IPS-NIHi11 (cell line): ENCODE measurements around the gene HBQ1.
"Not testable (repeated sequence)": the region's sequence is repeated elsewhere in the genome, so short reads cannot be mapped to it uniquely, and the experiment has no call there.

Experiments used
- DNase-seq: peaks from one replicate; pipeline ENCODE4 v3.0.0; 2012; ENCODE audit warnings: mixed read lengths, low spot score

HBQ1 gene

GRCh38 chr16:176477-177382, 3.5 kb upstream of the HBQ1 start, which contains the start of gene HBA1:
Gene HBA1, plus strand, starts transcription at chr16:176680. Its CDS starts 37 bp downstream, at chr16:176717.
- not testable (repeated sequence) for DNase-seq

DNA sequence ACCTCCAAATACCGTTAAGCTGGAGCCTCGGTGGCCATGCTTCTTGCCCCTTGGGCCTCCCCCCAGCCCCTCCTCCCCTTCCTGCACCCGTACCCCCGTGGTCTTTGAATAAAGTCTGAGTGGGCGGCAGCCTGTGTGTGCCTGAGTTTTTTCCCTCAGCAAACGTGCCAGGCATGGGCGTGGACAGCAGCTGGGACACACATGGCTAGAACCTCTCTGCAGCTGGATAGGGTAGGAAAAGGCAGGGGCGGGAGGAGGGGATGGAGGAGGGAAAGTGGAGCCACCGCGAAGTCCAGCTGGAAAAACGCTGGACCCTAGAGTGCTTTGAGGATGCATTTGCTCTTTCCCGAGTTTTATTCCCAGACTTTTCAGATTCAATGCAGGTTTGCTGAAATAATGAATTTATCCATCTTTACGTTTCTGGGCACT, 2.9 kb upstream of the HBQ1 start:
- no peak for DNase-seq

DNA sequence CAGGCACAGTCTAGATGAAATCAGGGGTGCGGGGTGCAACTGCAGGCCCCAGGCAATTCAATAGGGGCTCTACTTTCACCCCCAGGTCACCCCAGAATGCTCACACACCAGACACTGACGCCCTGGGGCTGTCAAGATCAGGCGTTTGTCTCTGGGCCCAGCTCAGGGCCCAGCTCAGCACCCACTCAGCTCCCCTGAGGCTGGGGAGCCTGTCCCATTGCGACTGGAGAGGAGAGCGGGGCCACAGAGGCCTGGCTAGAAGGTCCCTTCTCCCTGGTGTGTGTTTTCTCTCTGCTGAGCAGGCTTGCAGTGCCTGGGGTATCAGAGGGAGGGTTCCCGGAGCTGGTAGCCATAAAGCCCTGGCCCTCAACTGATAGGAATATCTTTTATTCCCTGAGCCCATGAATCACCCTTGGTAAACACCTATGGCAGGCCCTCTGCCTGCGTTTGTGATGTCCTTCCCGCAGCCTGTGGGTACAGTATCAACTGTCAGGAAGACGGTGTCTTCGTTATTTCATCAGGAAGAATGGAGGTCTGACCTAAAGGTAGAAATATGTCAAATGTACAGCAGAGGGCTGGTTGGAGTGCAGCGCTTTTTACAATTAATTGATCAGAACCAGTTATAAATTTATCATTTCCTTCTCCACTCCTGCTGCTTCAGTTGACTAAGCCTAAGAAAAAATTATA, 2.1 kb upstream of the HBQ1 start:
- no peak for DNase-seq

DNA sequence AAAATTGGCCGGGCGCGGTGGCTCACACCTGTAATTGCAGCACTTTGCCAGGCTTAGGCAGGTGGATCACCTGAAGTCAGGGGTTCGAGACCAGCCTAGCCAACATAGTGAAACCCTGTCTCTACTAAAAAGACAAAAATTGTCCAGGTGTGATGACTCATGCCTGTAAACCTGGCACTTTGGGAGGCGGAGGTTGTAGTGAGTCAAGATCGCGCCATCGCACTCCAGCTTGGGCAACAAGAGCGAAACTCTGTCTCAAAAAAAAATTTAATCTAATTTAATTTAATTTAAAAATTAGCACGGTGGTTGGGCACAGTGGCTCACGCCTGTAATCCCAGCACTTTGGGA, 1.6 kb upstream of the HBQ1 start:
- no peak for DNase-seq

DNA sequence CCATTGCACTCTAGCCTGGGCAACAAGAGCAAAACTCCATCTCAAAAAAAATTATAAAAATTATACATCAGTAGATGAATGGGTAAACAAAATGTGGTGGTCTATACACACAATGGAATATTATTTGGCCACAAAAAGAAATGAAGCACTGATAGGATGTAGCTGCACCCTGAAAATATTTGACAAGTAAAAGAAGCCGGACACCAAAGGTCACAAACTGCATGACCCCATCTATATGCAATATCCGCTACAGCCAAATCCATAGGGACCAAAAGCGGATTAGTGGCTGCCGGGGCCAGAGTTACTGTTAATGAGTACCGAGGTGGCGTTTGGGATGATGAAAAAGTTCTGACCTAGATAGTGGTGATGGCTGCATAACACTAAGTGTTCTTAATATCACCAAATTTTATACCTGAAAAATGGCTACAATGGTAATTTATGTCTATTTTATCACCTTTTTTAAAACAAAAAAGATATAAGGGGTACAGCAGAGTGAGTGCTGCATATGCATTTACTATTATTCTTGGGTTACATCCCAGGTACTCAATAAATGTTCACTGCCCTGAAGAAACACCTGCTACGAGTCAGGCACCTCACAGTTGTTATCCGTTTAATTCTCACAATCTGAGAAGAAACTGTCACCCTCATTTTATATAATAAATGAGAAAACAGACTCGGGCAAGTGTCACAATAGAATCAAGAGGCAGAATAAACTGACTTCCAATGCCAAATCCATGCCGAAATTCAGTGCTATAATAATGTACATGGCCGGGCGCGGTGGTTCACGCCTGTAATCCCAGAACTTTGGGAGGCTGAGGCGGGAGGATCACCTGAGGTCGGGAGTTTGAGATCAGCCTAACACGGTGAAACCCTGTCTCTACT, 807 bp upstream of the HBQ1 start:
- no peak for DNase-seq

GRCh38 chr16:180681-181564, 664 bp downstream of the HBQ1 start:
- DNase-seq, result peak; percentile 95

DNA sequence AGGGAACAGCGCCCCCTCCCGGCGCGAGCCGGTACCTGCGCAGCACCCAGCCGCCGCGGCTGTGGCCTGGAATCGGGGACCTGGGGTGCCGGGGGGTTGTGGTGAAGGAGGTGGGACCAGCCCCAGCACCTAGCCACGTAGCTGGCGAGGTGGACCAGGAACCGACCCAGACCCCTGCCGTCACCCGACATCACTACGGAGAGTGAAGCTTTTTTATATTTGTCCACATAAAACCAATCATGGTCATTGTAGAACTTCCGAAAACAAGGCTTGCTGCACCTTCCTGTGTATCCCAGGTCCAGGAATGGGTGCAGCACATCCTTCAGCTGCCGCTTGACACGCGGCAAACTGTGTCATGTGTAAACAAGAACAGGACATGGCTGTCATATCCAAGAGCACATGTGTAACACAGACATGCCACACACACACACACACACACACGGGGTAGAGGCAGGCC, 1.3 kb downstream of the HBQ1 start:
- no peak for DNase-seq

DNA sequence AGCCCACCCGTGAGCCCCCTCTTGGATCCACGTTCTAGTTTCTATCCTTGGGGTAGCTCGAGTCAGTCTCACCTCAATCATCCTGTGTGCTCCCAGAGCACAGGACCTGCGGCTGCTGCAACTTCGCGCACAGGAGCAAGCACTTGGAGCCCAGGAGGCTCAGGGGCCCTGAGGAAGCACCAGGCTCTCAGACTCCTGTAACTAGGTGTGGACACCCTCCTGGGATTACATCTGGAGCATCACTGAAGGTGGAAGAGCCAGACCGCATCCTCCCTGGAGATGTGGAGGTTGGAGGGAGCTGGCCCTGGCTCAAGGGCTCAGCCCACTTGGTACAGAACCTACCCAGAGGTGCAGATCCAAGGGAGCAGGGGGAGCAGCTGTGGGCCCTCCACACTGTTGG, 2.7 kb downstream of the HBQ1 start:
- DNase-seq, result no peak

DNA sequence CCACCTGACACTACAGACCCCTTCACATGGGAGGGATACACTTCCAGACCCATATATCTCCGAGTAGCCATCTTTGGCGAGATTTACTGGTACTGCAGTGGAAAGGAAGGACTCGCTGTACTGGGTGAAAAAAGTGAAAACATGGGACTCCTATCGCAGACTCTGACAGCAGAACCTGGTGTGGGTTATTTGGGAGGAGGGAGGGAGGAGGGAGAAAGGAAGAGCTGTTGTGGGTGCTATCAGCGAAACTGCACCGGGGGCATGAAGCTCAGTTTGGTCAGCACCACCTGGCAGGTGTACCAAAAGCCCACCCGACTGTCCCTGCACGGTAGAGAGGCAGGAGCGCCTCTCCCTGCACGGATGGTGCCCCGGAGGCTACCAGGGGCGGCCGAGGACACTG, 5.0 kb downstream of the HBQ1 start:
- DNase-seq, result no peak

GRCh38 chr16:185691-186090, 5.4 kb downstream of the HBQ1 start:
- DNase-seq, result no peak

DNA sequence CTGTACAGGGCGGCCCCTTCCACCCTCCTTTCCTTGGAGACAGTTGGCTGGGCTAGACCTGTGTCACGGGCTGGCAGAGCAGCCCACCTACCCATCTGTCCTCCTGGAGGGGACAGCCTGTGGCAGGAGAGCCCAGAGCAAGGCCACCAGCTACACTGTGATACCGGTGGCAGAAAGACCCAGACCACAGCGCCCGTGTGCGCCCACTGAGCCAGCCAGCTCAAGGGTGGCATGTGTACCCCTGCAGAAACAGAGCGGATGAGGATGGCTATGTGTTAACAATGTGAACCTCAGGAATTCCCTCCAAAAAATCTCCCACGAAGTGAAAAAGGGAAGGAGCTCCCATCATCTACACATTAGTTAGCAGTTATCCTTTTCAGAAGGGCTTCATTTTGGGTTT, 7.1 kb downstream of the HBQ1 start:
- DNase-seq, result no peak

DNA sequence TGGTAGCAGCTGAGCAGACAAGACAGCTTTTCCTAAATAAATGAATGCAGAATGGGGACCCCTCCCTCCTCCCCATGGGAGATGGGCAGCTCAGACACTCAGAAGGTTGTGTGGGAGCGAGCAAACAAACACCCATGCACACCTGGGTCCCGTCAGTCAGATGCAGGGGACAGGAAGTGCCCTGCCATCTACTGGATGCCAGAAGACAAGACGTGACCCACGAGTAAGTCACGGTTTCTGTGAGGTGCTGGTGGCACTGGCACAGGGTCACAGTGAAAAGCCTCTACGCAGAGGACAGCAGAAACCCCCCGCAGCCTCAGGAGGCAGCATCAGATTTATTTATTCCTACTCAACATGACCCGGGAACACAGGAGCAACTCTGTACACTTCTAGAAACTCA, 8.4 kb downstream of the HBQ1 start:
- peak; percentile 39 for DNase-seq

DNA sequence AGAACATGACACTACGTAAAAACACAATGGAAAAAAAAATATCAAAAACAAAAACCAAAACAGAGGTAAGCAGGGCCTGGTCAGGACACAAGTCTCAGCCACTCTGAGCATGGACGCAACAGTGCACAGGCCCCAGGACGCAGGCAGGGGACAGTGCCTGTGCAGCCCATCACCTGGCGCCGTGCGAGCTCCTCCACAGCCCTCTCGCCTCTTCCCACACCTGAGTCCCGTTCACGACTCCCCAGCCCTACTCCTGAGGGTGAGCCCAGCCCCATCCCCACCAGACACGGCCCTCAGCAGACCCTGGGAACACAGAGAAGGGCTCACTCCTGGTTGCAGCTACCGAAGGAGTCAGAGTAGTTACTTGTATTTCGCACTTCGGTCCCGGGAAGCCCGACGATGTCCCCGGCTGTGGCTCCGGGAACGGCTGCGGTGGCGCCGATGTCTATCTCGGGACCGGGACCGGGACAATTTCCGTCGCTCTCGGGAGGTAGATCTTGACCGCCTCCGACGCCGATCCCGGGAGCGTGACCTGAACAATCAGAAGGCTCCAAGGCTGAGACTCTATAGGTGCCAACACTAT, 9.4 kb downstream of the HBQ1 start:
- no peak for DNase-seq

DNA sequence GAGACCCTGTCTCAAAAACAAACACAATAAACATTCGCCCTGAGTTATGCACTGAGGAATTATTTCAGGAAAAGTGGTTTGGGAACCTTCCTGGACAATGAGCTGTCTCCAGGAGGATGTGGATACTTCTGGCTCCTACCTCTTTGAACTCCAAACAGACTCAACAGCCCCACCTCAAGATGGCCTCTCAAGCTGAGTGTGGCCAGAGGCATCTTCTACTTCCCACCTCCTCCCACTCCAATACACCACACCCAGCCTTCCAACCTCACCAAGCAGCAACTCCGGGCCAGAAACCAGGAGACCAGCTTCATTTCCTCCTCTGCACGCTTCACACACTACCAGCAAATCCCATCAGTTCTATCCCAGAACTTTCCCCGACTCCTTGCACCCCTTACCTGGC, 11.6 kb downstream of the HBQ1 start:
- DNase-seq, result no peak

DNA sequence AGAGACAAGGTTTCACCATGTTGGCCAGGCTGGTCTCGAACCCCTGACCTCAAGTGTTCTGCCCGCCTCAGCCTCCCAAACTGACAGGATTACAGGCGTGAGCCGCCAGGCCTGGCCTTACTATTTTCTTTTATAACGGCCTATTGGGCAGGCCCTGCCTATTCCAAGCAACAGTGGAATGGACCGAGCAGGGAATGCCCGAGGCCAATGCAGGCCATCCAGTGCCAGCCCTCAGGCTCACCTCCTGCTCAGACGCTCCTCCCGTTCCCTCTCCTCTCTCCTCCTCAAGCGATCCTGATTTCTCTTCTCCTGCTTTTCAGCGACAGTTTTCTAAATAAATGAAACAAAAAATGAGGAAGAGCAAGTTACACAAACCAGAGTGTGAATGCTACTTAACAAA, 12.4 kb downstream of the HBQ1 start:
- no peak for DNase-seq

GRCh38 chr16:193441-193840, 13.2 kb downstream of the HBQ1 start:
- no peak for DNase-seq

DNA sequence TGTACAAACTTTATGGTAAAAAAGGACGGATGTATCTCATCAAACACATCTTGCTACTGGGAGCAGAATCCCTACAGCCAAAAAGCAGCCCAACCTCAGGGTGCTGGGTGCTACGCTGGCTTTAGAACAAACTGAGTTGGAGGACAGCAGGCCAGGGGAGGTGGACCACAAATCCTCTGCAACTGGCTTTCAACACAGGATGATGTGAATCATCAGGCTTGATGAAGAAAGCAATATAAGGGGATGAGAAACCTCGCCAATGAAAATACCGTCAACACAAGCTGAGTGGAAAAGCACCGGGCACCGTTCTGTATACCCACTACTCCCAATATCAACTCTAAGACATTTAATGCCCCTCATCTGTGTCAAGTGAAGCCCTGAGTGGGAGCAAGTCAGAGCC, 14.3 kb downstream of the HBQ1 start:
- DNase-seq, result no peak

GRCh38 chr16:200388-200787, 20.1 kb downstream of the HBQ1 start:
- no peak for DNase-seq

DNA sequence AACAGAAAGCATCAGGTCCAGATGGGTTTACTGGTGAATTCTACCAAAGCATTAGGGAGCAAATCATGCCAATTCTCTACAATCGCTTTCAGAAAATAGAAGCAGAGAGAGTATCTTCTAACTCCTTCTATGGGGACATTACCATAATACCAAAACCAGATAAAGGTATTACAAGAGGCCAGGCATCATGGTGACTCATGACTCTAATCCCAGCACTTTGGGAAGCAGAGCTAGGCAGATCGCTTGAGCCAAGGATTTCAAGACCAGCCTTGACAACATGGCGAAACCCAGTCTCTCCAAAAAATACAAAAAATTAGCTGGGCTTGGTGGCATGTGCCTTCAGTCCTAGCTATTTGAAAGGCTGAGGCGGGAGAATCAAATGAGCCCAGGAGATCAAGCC, 23.0 kb downstream of the HBQ1 start:
- DNase-seq, result no peak

DNA sequence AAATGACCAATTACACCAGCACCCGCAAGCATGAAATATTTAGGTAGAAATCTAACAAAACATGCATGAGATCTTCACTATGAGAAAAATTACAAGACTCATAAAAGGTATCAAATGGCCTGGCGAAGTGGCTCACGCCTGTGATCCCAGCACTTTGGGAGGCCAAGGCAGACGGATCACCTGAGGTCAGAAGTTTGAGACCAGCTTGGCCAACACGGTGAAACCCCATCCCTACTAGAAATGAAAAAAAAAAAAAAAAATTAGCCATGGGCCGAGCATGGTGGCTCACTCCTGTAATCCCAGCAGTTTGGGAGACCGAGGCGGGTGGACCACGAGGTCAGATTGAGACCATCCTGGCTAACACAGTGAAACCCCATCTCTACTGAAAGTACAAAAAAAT, 23.8 kb downstream of the HBQ1 start:
- DNase-seq, result not testable (repeated sequence)

DNA sequence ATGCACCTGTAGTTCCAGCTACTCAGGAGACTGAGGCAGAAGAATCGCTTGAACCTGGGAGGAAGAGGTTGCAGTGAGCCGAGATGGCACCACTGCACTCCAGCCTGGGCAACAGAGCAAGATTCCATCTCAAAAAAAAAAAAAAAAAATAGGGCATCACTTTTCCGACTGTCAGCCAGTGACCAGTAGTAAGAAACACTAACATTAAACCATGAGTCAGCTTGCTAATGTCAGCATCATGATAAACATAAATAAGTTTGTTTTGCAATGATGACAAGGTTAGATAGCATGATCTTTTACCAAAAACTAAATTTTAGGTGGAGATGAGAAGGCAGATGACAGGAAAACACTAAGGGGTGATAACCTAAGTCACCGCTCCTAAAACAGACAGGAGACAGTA, 29.1 kb downstream of the HBQ1 start:
- not testable (repeated sequence) for DNase-seq
